Tibial nerve (tissue), 4 donors: ENCODE measurements around the gene QRFP.

Experiments used
- CTCF ChIP-seq, 5 experiments: fragments of 200-600 bp in 3 of 5; fragments of 450-650 bp in 2 of 5; sonication (generic) in 3 of 5; IDR thresholded peaks; one replicate each; pipeline ENCODE4 v1.5.1; 2016 to 2019; ENCODE audit warnings: antibody characterized with exemption in 5 of 5, mild to moderate bottlenecking in 3 of 5, moderate library complexity in 2 of 5
- EP300 ChIP-seq, 2 donors: sonication (generic); formaldehyde crosslinking; IDR thresholded peaks; one replicate each; pipeline ENCODE4 v1.6.1; 2017; ENCODE audit warnings: antibody characterized with exemption in 2 of 2, mild to moderate bottlenecking in 1 of 2
- POLR2A ChIP-seq, 2 donors: fragments of 450-650 bp; IDR thresholded peaks; one replicate each; pipeline ENCODE4 v1.6.1; 2017; ENCODE audit warnings: antibody characterized with exemption in 2 of 2, mild to moderate bottlenecking in 2 of 2, moderate library complexity in 2 of 2

GRCh38 chr9:130942679-130943078, 46.1 kb upstream of the QRFP start:
- TF ChIP-seq CTCF (IDR thresholded peaks at IDR 0.05) (no peak), POLR2A (IDR thresholded peaks at IDR 0.05) (no peak), EP300 (IDR thresholded peaks at IDR 0.05) (no peak)
